PC-3 (cell line): ENCODE data around the gene USP34. TPM values are rescaled to one million over a fixed set of nuclear protein-coding genes. Genes with fewer than 3 reads are reported as not detected.

Source experiments
- ATAC-seq: fragments of 200-7000 bp; cut with Tn5 transposase; 2 replicates; pipeline ENCODE4 v1.9.1; 2020; ENCODE audit warnings: mild to moderate bottlenecking, moderate library complexity
- BruUV-seq: library from RNA; stranded (reverse); fragments of 400-500 nt; replicated peaks from 2 replicates; lab custom pipeline; 2021; lab: Mats Ljungman, UMichigan
- CTCF ChIA-PET: fragments of 300-600 bp; sonication (Branson Sonifier 250); formaldehyde crosslinking; loops from one replicate; lab custom pipeline; 2022; ENCODE audit warnings: antibody characterized with exemption; lab: Charles Lee
- POLR2A ChIA-PET: fragments of 300-600 bp; sonication (Branson Sonifier 250); formaldehyde crosslinking; loops from one replicate; lab custom pipeline; 2022; ENCODE audit warnings: antibody characterized with exemption; ENCODE audit not compliant: unreplicated experiment; lab: Charles Lee
- DNase-seq: peaks from one replicate; pipeline ENCODE4 v3.0.0-alpha.2; 2015
- H2AFZ ChIP-seq: fragments of 300-600 bp; sonication (generic); 2 replicates; pipeline ENCODE4 v1.6.0; 2016; ENCODE audit warnings: antibody characterized with exemption, low read length
- H3F3A ChIP-seq: fragments of 300-600 bp; sonication (generic); one replicate; pipeline ENCODE4 v1.6.0; 2017; ENCODE audit warnings: antibody characterized with exemption, low read length, control low read depth, mild to moderate bottlenecking; ENCODE audit not compliant: unreplicated experiment
- H3K27ac ChIP-seq: fragments of 300-600 bp; sonication (generic); 2 replicates; pipeline ENCODE4 v1.5.1; 2016; ENCODE audit warnings: mild to moderate bottlenecking, low read length
- H3K27me3 ChIP-seq: fragments of 300-600 bp; sonication (generic); 2 replicates; pipeline ENCODE4 v1.6.1; 2016; ENCODE audit warnings: low read length, mixed read lengths
- H3K36me3 ChIP-seq: fragments of 300-600 bp; sonication (generic); 2 replicates; pipeline ENCODE4 v1.6.1; 2016; ENCODE audit warnings: low read depth, mixed run types, low read length, mixed read lengths
- H3K4me1 ChIP-seq: fragments of 300-600 bp; sonication (generic); 2 replicates; pipeline ENCODE4 v1.5.1; 2016; ENCODE audit warnings: low read length; ENCODE audit not compliant: insufficient read depth
- H3K4me2 ChIP-seq: fragments of 300-600 bp; sonication (generic); 2 replicates; pipeline ENCODE4 v1.6.0; 2016; ENCODE audit warnings: low read length
- H3K4me3 ChIP-seq: fragments of 300-600 bp; sonication (generic); 2 replicates; pipeline ENCODE4 v1.5.1; 2016; ENCODE audit warnings: mild to moderate bottlenecking, low read length, mixed read lengths
- H3K79me2 ChIP-seq: fragments of 300-600 bp; sonication (generic); 2 replicates; pipeline ENCODE4 v1.6.1; 2017; ENCODE audit warnings: low read length, mixed read lengths
- H3K9ac ChIP-seq: fragments of 300-600 bp; sonication (generic); 2 replicates; pipeline ENCODE4 v1.6.0; 2016; ENCODE audit warnings: mild to moderate bottlenecking, low read length
- H3K9me2 ChIP-seq: fragments of 300-600 bp; sonication (generic); replicated peaks from 2 replicates; pipeline ENCODE4 v1.6.1; 2016; ENCODE audit warnings: mixed run types, low read length, mixed read lengths
- H3K9me3 ChIP-seq: fragments of 300-600 bp; sonication (generic); 2 replicates; pipeline ENCODE4 v1.6.1; 2016; ENCODE audit warnings: low read length, mixed read lengths
- H4K20me1 ChIP-seq: fragments of 300-600 bp; sonication (generic); 2 replicates; pipeline ENCODE4 v1.6.1; 2016; ENCODE audit warnings: low read length, mixed read lengths
- EZH2 ChIP-seq: fragments of 300-600 bp; sonication (generic); IDR thresholded peaks from one replicate; pipeline ENCODE4 v1.6.1; 2017; ENCODE audit warnings: antibody characterized with exemption, mild to moderate bottlenecking, low read length; ENCODE audit not compliant: unreplicated experiment
- EZH2phosphoT487 ChIP-seq: fragments of 300-600 bp; sonication (generic); IDR thresholded peaks from 2 replicates; pipeline ENCODE4 v1.6.1; 2018; ENCODE audit warnings: mild to moderate bottlenecking, antibody characterized with exemption, low read length, borderline replicate concordance
- intact Hi-C: fragments of 100-400 bp; cut with micrococcal nuclease; formaldehyde crosslinking; loops from 2 replicates; pipeline ENCODE4 v1.9.0; 2023
- total RNA-seq: library from RNA; depleted of rRNA; stranded (reverse); fragments of >200 nt; gene quantifications from 2 replicates; pipeline ENCODE4 v1.2.3, GENCODE V29; 2014
- TF ChIP-seq, protein P1 (sequence below): fragments of 300-600 bp; sonication (generic); conservative IDR thresholded peaks from 2 replicates; pipeline ENCODE4 v1.5.1; 2017; ENCODE audit warnings: antibody characterized with exemption, low read depth, mild to moderate bottlenecking, low read length

The USP34 gene
- total RNA-seq, 1 experiment from 2014 or later, result 67.1 TPM

DNA sequence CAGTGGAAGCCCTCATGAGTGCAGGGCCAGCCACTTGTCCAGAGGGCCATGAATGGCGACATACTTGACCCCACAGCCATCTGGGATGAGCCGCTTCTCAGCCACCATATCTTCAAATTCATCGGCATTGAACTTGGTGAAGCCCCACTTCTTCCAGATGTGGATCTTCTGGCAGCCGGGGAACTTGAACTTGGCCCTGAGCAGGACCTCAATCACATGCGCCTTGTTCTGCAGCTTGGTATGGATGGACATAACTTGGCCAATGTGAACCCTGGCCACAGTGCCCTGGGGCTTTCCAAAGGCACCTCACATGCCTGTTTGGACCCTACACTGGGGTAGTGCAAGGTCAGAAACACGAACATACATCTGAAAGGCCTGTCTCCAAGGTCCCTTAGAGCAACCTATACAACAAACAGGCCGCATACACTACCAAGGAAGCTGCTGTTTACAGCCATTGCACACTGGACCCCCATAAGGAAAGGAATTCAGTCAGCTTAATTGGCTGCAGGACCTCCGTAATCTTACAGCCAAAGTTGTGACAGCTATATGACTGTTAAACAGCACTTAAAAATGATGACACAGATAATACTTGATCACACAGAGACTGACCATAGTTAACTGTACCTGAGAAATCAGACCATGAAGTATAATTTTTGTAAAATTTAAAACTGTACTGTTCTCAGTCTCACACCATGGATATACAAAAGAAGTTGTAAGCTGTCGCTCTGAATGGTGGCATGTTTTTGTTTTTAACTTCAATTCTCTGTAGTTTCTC is 53.8 kb downstream of the USP34 start:
- H3K9me2 ChIP-seq, result no peaks in the 10 kb centered on the region
- no peak overlapping the region for H3K4me2 ChIP-seq
- no peak for TF ChIP-seq EZH2phosphoT487
- TF ChIP-seq, protein P1, sequence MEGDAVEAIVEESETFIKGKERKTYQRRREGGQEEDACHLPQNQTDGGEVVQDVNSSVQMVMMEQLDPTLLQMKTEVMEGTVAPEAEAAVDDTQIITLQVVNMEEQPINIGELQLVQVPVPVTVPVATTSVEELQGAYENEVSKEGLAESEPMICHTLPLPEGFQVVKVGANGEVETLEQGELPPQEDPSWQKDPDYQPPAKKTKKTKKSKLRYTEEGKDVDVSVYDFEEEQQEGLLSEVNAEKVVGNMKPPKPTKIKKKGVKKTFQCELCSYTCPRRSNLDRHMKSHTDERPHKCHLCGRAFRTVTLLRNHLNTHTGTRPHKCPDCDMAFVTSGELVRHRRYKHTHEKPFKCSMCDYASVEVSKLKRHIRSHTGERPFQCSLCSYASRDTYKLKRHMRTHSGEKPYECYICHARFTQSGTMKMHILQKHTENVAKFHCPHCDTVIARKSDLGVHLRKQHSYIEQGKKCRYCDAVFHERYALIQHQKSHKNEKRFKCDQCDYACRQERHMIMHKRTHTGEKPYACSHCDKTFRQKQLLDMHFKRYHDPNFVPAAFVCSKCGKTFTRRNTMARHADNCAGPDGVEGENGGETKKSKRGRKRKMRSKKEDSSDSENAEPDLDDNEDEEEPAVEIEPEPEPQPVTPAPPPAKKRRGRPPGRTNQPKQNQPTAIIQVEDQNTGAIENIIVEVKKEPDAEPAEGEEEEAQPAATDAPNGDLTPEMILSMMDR, result no peak
- no peak for TF ChIP-seq EZH2
- no peak for ATAC-seq
- CTCF ChIA-PET, result interaction anchor here (0.7 kb wide), 1 partner anchor 211 kb away, joined by 11 read pairs; no protein-coding TSS in a partner anchor
- intact Hi-C loops, result no loop called here
- H3K9ac ChIP-seq, result no peak overlapping the region
- POLR2A ChIA-PET, result no interaction called here
- no peaks in the 10 kb centered on the region for H3K27me3 ChIP-seq
- no peak overlapping the region for H2AFZ ChIP-seq
- no peak overlapping the region for H3K27ac ChIP-seq
- H3K79me2 ChIP-seq, result peaks cover 45% of the 10 kb centered on the region
- H3K4me3 ChIP-seq, result no peak overlapping the region
- no TSS peak for BruUV-seq
- peaks cover 3% of the 10 kb centered on the region; the same call in 1 of the 2 replicates for H3K36me3 ChIP-seq
- DNase-seq, result no peak
- H3F3A ChIP-seq, result no peaks in the 10 kb centered on the region
- H3K4me1 ChIP-seq, result peaks cover 5% of the 10 kb centered on the region; the same call in 1 of the 2 replicates
- H3K9me3 ChIP-seq, result no peaks in the 10 kb centered on the region
- 0 out of 2 replicates have a peak, but pooled peaks cover 10% of the 10 kb centered on the region for H4K20me1 ChIP-seq

DNA sequence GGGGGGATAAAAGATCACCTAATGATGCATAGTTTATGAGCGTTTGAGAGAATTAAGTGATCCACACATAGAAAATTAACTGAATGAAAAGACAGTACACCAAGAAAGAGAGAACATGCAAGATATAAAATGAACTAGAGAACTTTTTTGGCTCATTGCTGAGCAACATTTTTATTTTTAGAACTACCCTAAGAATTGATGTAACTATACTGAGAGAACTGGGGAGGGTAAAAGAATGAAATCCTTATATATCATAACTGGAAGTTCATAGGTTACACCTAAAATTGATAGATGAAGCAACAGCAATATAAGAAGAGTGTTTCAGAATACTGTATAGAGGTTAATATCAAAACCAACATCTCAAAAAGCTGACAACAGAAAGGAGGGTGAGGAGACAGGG is 55.6 kb downstream of the USP34 start:
- ATAC-seq (no peak), DNase-seq (no peak)
- TF ChIP-seq EZH2, result no peak
- TF ChIP-seq EZH2phosphoT487, result no peak
- TF ChIP-seq, protein P1, result no peak
- H3K9me3 ChIP-seq, result no peaks in the 10 kb centered on the region
- BruUV-seq, result no TSS peak
- no peaks in the 10 kb centered on the region for H3K4me1 ChIP-seq
- peaks cover 3% of the 10 kb centered on the region; the same call in 1 of the 2 replicates for H3K36me3 ChIP-seq
- no peak overlapping the region for H2AFZ ChIP-seq
- H3K9me2 ChIP-seq, result no peaks in the 10 kb centered on the region
- CTCF ChIA-PET, result no interaction called here
- H3K9ac ChIP-seq, result no peak overlapping the region
- H3K27ac ChIP-seq, result no peak overlapping the region
- POLR2A ChIA-PET, result no interaction called here
- H4K20me1 ChIP-seq, result 0 out of 2 replicates have a peak, but pooled peaks cover 10% of the 10 kb centered on the region
- intact Hi-C loops, result no loop called here
- no peak overlapping the region for H3K4me3 ChIP-seq
- no peaks in the 10 kb centered on the region for H3K27me3 ChIP-seq
- H3K4me2 ChIP-seq, result no peak overlapping the region
- peaks cover 42% of the 10 kb centered on the region for H3K79me2 ChIP-seq
- H3F3A ChIP-seq, result no peaks in the 10 kb centered on the region

DNA sequence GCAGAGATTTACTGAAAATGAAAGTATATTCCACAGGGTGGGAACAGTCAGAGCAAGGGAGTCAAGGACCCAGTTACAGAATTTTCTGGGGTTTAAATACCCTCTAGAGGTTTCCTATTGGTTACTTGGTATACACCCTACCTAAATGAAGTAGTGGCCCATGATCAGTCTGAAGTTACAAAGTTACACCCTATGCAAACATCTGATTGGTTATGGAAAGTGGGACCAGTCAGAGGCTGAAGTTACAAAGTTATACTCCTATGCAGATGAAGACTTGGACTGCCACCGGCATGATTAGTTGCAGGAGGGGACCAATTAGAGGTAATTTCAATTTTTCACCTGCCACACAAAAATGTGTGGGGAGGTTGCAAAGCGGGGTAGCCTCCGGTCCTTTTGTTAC is 56.2 kb downstream of the USP34 start:
- no peak overlapping the region for H3K4me2 ChIP-seq
- CTCF ChIA-PET, result no interaction called here
- H2AFZ ChIP-seq, result no peak overlapping the region
- no peak overlapping the region for H3K27ac ChIP-seq
- no peaks in the 10 kb centered on the region for H3K27me3 ChIP-seq
- intact Hi-C loops, result no loop called here
- 0 out of 2 replicates have a peak, but pooled peaks cover 8% of the 10 kb centered on the region for H4K20me1 ChIP-seq
- no peaks in the 10 kb centered on the region for H3K9me3 ChIP-seq
- no peaks in the 10 kb centered on the region for H3K9me2 ChIP-seq
- no peak overlapping the region for H3K4me3 ChIP-seq
- H3K79me2 ChIP-seq, result peaks cover 40% of the 10 kb centered on the region
- no peak overlapping the region for H3K9ac ChIP-seq
- H3F3A ChIP-seq, result no peaks in the 10 kb centered on the region
- no peaks in the 10 kb centered on the region for H3K4me1 ChIP-seq
- TF ChIP-seq, protein P1, result no peak
- TF ChIP-seq EZH2phosphoT487 (no peak), EZH2 (no peak)
- BruUV-seq, result no TSS peak
- POLR2A ChIA-PET, result no interaction called here
- DNase-seq, result no peak
- H3K36me3 ChIP-seq, result peaks cover 3% of the 10 kb centered on the region; the same call in 1 of the 2 replicates
- no peak for ATAC-seq
